K562 (cell line): Measurements from ENCODE around the gene COL9A2. TPM values are rescaled to one million over a fixed set of nuclear protein-coding genes. Genes with fewer than 3 reads are reported as not detected.

Experiments
- BHLHE40 ChIP-seq: IDR thresholded peaks from 2 replicates; pipeline ENCODE4 v1.6.1; 2011; ENCODE audit warnings: low read length, improper control_type of control experiment
- FOXJ3 ChIP-seq: sonication (generic); formaldehyde crosslinking; IDR thresholded peaks from 2 replicates; pipeline ENCODE4 v1.4.0; 2020; ENCODE audit warnings: mild to moderate bottlenecking, missing genetic modification reagents
- FOXM1 ChIP-seq, 2 experiments: fragments of 450-650 bp in 1 of 2; sonication (generic) in 1 of 2; formaldehyde crosslinking in 1 of 2; IDR thresholded peaks; 2 replicates each; pipeline versions ENCODE4 v1.6.1 to v1.9.0; 2017 to 2022; ENCODE audit warnings: low read depth in 2 of 2, mild to moderate bottlenecking in 2 of 2, missing genetic modification reagents in 1 of 2, moderate library complexity in 1 of 2
- GABPA ChIP-seq: fragments of 200-800 bp; sonication (Bioruptor generic); conservative IDR thresholded peaks from 2 replicates; pipeline ENCODE4 v1.6.1; 2016; ENCODE audit warnings: low read depth, missing genetic modification characterization, missing compliant biosample characterization
- MAFK ChIP-seq: IDR thresholded peaks from 2 replicates; pipeline ENCODE4 v1.6.1; 2011; ENCODE audit warnings: low read length, improper control_type of control experiment
- MBD2 ChIP-seq: sonication (generic); IDR thresholded peaks from 2 replicates; pipeline ENCODE4 v1.6.1; 2016; ENCODE audit warnings: low read depth, borderline replicate concordance
- MCM7 ChIP-seq, 2 experiments: fragments of 450-650 bp; IDR thresholded peaks; 2 replicates each; pipeline ENCODE4 v1.6.1; 2016 to 2018
- MTA1 ChIP-seq: fragments of 450-650 bp; IDR thresholded peaks from 2 replicates; pipeline ENCODE4 v1.6.1; 2017; ENCODE audit warnings: borderline replicate concordance
- PYGO2 ChIP-seq: fragments of 450-650 bp; IDR thresholded peaks from 2 replicates; pipeline ENCODE4 v1.6.1; 2016; ENCODE audit warnings: mild to moderate bottlenecking, missing genetic modification characterization, moderate library complexity, missing compliant biosample characterization
- SFPQ ChIP-seq: fragments of 200-400 bp; formaldehyde crosslinking; IDR thresholded peaks from 2 replicates; pipeline ENCODE4 v1.6.1; 2017; ENCODE audit warnings: mild to moderate bottlenecking, low read depth, low read length, moderate library complexity
- TCFL5 ChIP-seq: fragments of 250-450 bp; sonication (Bioruptor Pico); conservative IDR thresholded peaks from 2 replicates; pipeline ENCODE4 v1.6.1; 2021; ENCODE audit warnings: mild to moderate bottlenecking, moderate library complexity, matching md5 sums
- ZFPM2 ChIP-seq: fragments of 250-450 bp; sonication (Bioruptor Pico); IDR thresholded peaks from 2 replicates; pipeline ENCODE4 v1.5.1; 2022; ENCODE audit warnings: mild to moderate bottlenecking
- ZKSCAN1 ChIP-seq: fragments of 150-350 bp; IDR thresholded peaks from 2 replicates; pipeline ENCODE4 v1.6.1; 2016; ENCODE audit warnings: low read depth, low read length
- ZNF318 ChIP-seq, 2 experiments: fragments of 450-650 bp; IDR thresholded peaks; 2 replicates each; pipeline ENCODE4 v1.6.1; 2016; ENCODE audit warnings: mild to moderate bottlenecking in 2 of 2, borderline replicate concordance in 1 of 2, low read depth in 1 of 2, moderate library complexity in 1 of 2
- ZNF584 ChIP-seq: fragments of 200-800 bp; sonication (Bioruptor generic); IDR thresholded peaks from 2 replicates; pipeline ENCODE4 v1.6.1; 2016; ENCODE audit warnings: low read depth, mild to moderate bottlenecking, missing genetic modification characterization, missing compliant biosample characterization
- ZNF75A ChIP-seq: fragments of 450-650 bp; formaldehyde crosslinking; IDR thresholded peaks from 2 replicates; pipeline ENCODE4 v1.4.0; 2020; ENCODE audit warnings: mild to moderate bottlenecking
- polyA plus RNA-seq, 8 experiments: library from polyadenylated mRNA; depleted of rRNA in 4 of 8; stranded (reverse) in 5 of 8; unstranded in 3 of 8; fragments of >200 nt; fragmentation: Nextera tagmentation in 2 of 8; fragmentation: Illumina TruSeq in 1 of 8; extraction: Ambion mirVana in 2 of 8; extraction: Trizol in 1 of 8; gene quantifications; 2 replicates each; pipeline versions ENCODE4 v1.2.1 to v1.2.3, GENCODE V29; 2011 to 2014; ENCODE audit warnings: inconsistent platforms in 1 of 8, missing spikeins in 1 of 8
- total RNA-seq, 7 experiments: library from RNA; depleted of rRNA in 6 of 7; stranded (reverse); fragments of >200 nt in 6 of 7; fragmentation: Illumina TruSeq in 2 of 7; extraction: Trizol in 2 of 7; gene quantifications; 2 replicates each; pipeline versions ENCODE4 v1.2.1 to v1.2.3, GENCODE V29; 2011 to 2021; ENCODE audit warnings: low replicate concordance in 1 of 7
- TF ChIP-seq, protein P1 (sequence below): fragments of 250-450 bp; sonication (Bioruptor Pico); IDR thresholded peaks from 2 replicates; pipeline ENCODE4 v1.8.0; 2022; ENCODE audit warnings: moderate library complexity, mild to moderate bottlenecking, inconsistent platforms

The COL9A2 gene
- total and polyA plus RNA-seq, 9 of the 15 experiments (the other 6 are each of a cell fraction or from before 2014, with no cell fraction given) = 0.03 to 2.2 (median 0.31) TPM

- TF ChIP-seq SFPQ (no peak), BHLHE40 (no peak), MTA1 (no peak), ZFPM2 (no peak), MAFK (no peak), PYGO2 (no peak), TCFL5 (CRISPR knock-in tag) (no peak), MCM7 (IDR thresholded peaks at IDR 0.05) (no peak), FOXJ3 (CRISPR knock-in tag) (no peak), GABPA (tag) (no peak), ZNF75A (CRISPR knock-in tag) (no peak), ZNF584 (CRISPR knock-in tag) (no peak), ZKSCAN1 (no peak), ZNF318 (IDR thresholded peaks at IDR 0.05; ENCODE audit: borderline replicate concordance in 1 of 2, low read depth in 1 of 2) (no peak), FOXM1 (IDR thresholded peaks at IDR 0.05; ENCODE audit: low read depth) (no peak), FOXM1 (CRISPR knock-in tag; IDR thresholded peaks at IDR 0.05; ENCODE audit: low read depth) (no peak), MBD2 (no peak)
- TF ChIP-seq, protein P1, sequence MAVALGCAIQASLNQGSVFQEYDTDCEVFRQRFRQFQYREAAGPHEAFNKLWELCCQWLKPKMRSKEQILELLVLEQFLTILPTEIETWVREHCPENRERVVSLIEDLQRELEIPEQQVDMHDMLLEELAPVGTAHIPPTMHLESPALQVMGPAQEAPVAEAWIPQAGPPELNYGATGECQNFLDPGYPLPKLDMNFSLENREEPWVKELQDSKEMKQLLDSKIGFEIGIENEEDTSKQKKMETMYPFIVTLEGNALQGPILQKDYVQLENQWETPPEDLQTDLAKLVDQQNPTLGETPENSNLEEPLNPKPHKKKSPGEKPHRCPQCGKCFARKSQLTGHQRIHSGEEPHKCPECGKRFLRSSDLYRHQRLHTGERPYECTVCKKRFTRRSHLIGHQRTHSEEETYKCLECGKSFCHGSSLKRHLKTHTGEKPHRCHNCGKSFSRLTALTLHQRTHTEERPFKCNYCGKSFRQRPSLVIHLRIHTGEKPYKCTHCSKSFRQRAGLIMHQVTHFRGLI (CRISPR knock-in tag) = no peak
Observed at GRCh38 chr1:40353082-40353481, 36.0 kb upstream of the COL9A2 start (continued).
